ENCODE results near the gene SYF2. TPM values are rescaled to one million over a fixed set of nuclear protein-coding genes. Genes with fewer than 3 reads are reported as not detected.

Gene SYF2
- total and polyA plus RNA-seq, 2 of the 4 experiments (the other 2 are of a cell fraction), result 8.6 to 19.5 TPM

GRCh38 chr1:25180996-25181395, 51.3 kb downstream of the SYF2 start:
- Histone ChIP-seq H3K18ac (ENCODE audit: low read depth, low read length) (no peak overlapping the region), H3K9me3 (ENCODE audit: control insufficient read depth, insufficient read depth, low read length) (no peaks in the 10 kb centered on the region), H3K9me1 (ENCODE audit: insufficient read depth, low read length) (no peaks in the 10 kb centered on the region), H2BK15ac (ENCODE audit: low read depth, low read length) (no peak overlapping the region), H2AFZ (replicated peaks; ENCODE audit: low read length, poor library complexity) (no peak overlapping the region), H4K8ac (ENCODE audit: low read depth in 2 of 2, low read length in 2 of 2) (no peak overlapping the region), H3K4me1 (ENCODE audit: control insufficient read depth, insufficient read depth, low read length) (peaks cover 2% of the 10 kb centered on the region; the same call in 1 of the 2 replicates), H2AK5ac (ENCODE audit: low read depth, low read length) (no peak overlapping the region), H2BK20ac (ENCODE audit: low read depth, low read length) (no peak overlapping the region), H3K23ac (ENCODE audit: low read depth, low read length) (no peak overlapping the region), H3K4me3 (ENCODE audit: insufficient read depth, low read depth, low read length) (no peak overlapping the region), H4K5ac (ENCODE audit: low read depth, low read length) (no peak overlapping the region), H4K20me1 (ENCODE audit: insufficient read depth, low read length) (no peaks in the 10 kb centered on the region), H3K27ac (ENCODE audit: insufficient read depth, low read length) (no peak overlapping the region), H3K36me3 (ENCODE audit: control insufficient read depth, insufficient read depth, low read length) (no peaks in the 10 kb centered on the region), H4K91ac (ENCODE audit: insufficient read depth, low read depth, low read length) (no peak overlapping the region), H2BK5ac (ENCODE audit: low read depth, low read length, poor library complexity, severe bottlenecking) (no peak overlapping the region), H3K4ac (ENCODE audit: low read depth, low read length) (no peak overlapping the region), H3K9ac (ENCODE audit: low read depth, low read length) (no peak overlapping the region), H3K56ac (ENCODE audit: extremely low read depth, insufficient read depth, low read length) (no peak overlapping the region), H3K4me2 (ENCODE audit: low read depth, low read length) (no peak overlapping the region), H2AK9ac (replicated peaks; ENCODE audit: low read depth, low read length, poor library complexity) (no peak overlapping the region), H3K79me1 (ENCODE audit: low read depth in 1 of 2, low read length in 2 of 2) (no peaks in the 10 kb centered on the region), H2BK120ac (ENCODE audit: low read depth, low read length) (no peak overlapping the region), H3K14ac (replicated peaks; ENCODE audit: low read depth, low read length) (no peak overlapping the region), H3K27me3 (ENCODE audit: control insufficient read depth, insufficient read depth, low read length) (peaks cover 13% of the 10 kb centered on the region)
- no CpG with 5 or more reads among the region's 6 CpGs for WGBS, 2 experiments (ENCODE audit: extremely low coverage in 2 of 2, insufficient read length in 1 of 2)
- ATAC-seq (ENCODE audit: low read depth) (no peak), DNase-seq (no peak)
- in situ Hi-C loops (cut with MboI; ENCODE audit: low sequenced_read_pairs), result no loop called here
- ChIA-PET POLR2A (ENCODE audit: unreplicated experiment) (no interaction called here), CTCF (no interaction called here)
- TF ChIP-seq MXI1 (IDR thresholded peaks at IDR 0.05; ENCODE audit: borderline replicate concordance, low read depth, low read length), result no peak
- no peak for TF ChIP-seq FOS (IDR thresholded peaks at IDR 0.05; ENCODE audit: low read depth, low read length)
- TF ChIP-seq CTCF (conservative IDR thresholded peaks at IDR 0.05; ENCODE audit: low read depth, low read length), result no peak
- no peak for TF ChIP-seq RAD21 (IDR thresholded peaks at IDR 0.05; ENCODE audit: low read length)
- no peak for TF ChIP-seq POLR2A (IDR thresholded peaks at IDR 0.05; ENCODE audit: low read depth, low read length)
- TF ChIP-seq SMC3 (IDR thresholded peaks at IDR 0.05; ENCODE audit: low read depth, low read length), result no peak
- no peak for TF ChIP-seq RFX5 (IDR thresholded peaks at IDR 0.05; ENCODE audit: low read depth, low read length)
- no peak for TF ChIP-seq USF2 (IDR thresholded peaks at IDR 0.05; ENCODE audit: low read depth, low read length)
- TF ChIP-seq ELK1 (IDR thresholded peaks at IDR 0.05; ENCODE audit: borderline replicate concordance, low read depth, low read length), result no peak
- TF ChIP-seq CHD1 (IDR thresholded peaks at IDR 0.05; ENCODE audit: low read depth, low read length), result no peak
- no peak for TF ChIP-seq NFE2L2 (IDR thresholded peaks at IDR 0.05; ENCODE audit: low read depth, low read length)
- TF ChIP-seq CEBPB (IDR thresholded peaks at IDR 0.05; ENCODE audit: low read depth, low read length), result no peak
- no peak for TF ChIP-seq RCOR1 (IDR thresholded peaks at IDR 0.05; ENCODE audit: insufficient replicate concordance, low read length)
- no peak for TF ChIP-seq MAZ (IDR thresholded peaks at IDR 0.05; ENCODE audit: borderline replicate concordance, low read depth, low read length)
- no TSS peak for BruUV-seq (replicated peaks)
- dilution Hi-C loops (cut with HindIII; ENCODE audit: low sequenced_read_pairs, unreplicated experiment), result no loop called here
- intact Hi-C loops (cut with micrococcal nuclease), result no loop called here
